Small intestine (tissue), 7 donors: ENCODE results near the gene MC2R. TPM values are rescaled to one million over a fixed set of nuclear protein-coding genes. Genes with fewer than 3 reads are reported as not detected.
"Not testable (repeated sequence)": the region's sequence is repeated elsewhere in the genome, so short reads cannot be mapped to it uniquely, and the experiment has no call there.

ENCODE experiments used
- DNase-seq, 2 donors: peaks; one replicate each; pipeline versions ENCODE4 v3.0.0 to v3.0.0-alpha.2; 2013
- FAIRE-seq: peaks from 2 replicates; lab custom pipeline; 2012; peaks lifted over from hg19 to GRCh38; lab: Jason Lieb, UNC
- H3K27ac ChIP-seq, 3 donors: one replicate each; pipeline ENCODE4 v1.5.1; 2013; ENCODE audit warnings: low read length in 2 of 3, mild to moderate bottlenecking in 2 of 3, control low read depth in 1 of 3, inconsistent platforms in 1 of 3, low read depth in 1 of 3, moderate library complexity in 1 of 3
- H3K27me3 ChIP-seq, 3 donors: one replicate each; pipeline ENCODE4 v1.6.1; 2013; ENCODE audit warnings: low read length in 3 of 3, inconsistent platforms in 1 of 3; ENCODE audit not compliant: control insufficient read depth in 3 of 3, insufficient read depth in 3 of 3
- H3K36me3 ChIP-seq, 3 donors: one replicate each; pipeline ENCODE4 v1.6.1; 2013; ENCODE audit warnings: low read length in 3 of 3, inconsistent platforms in 1 of 3, low read depth in 1 of 3, mild to moderate bottlenecking in 1 of 3, moderate library complexity in 1 of 3; ENCODE audit not compliant: control insufficient read depth in 3 of 3, insufficient read depth in 2 of 3
- H3K4me1 ChIP-seq, 3 donors: one replicate each; pipeline ENCODE4 v1.6.1; 2013; ENCODE audit warnings: low read length in 2 of 3, inconsistent platforms in 1 of 3, low read depth in 1 of 3, mild to moderate bottlenecking in 1 of 3, moderate library complexity in 1 of 3; ENCODE audit not compliant: control insufficient read depth in 3 of 3, insufficient read depth in 2 of 3
- H3K4me3 ChIP-seq, 3 donors: one replicate each; pipeline ENCODE4 v1.5.1; 2013; ENCODE audit warnings: low read length in 3 of 3, control low read depth in 1 of 3, inconsistent platforms in 1 of 3, low read depth in 1 of 3, mild to moderate bottlenecking in 1 of 3, moderate library complexity in 1 of 3
- H3K9me3 ChIP-seq, 2 donors: one replicate each; pipeline ENCODE4 v1.6.1; 2013; ENCODE audit warnings: low read depth in 1 of 2, low read length in 1 of 2; ENCODE audit not compliant: control insufficient read depth in 2 of 2, insufficient read depth in 1 of 2
- WGBS, 3 donors: extraction: QIAGEN DNeasy Blood & Tissue Kit; methylation state at CpG; one replicate each; pipeline ENCODE4 v1.1.7; 2013; 5-methylcytosine and 5-hydroxymethylcytosine counted together
- polyA plus RNA-seq, 4 donors: library from polyadenylated mRNA; stranded (reverse) in 3 of 4; unstranded in 1 of 4; fragments of 200-250 nt in 3 of 4; fragments of 120-200 nt in 1 of 4; gene quantifications; one replicate each; pipeline versions ENCODE4 v1.2.1 to v1.2.3, GENCODE V29; 2013
- donor health status: healthy with polysubstance abuse.
- donor health status: control.
- donor health status: control.
- donor health status: Bipolar disorder and iron deficiency.
- donor health status: healthy.

Gene MC2R
- polyA plus RNA-seq, 4 donors, result 0.01 to 0.46 TPM; not detected in 2

GRCh38 chr18:13872932-13873331 lies 42.4 kb downstream of the MC2R start:
- Histone ChIP-seq H3K27ac (no peak overlapping the region), H3K9me3 (no peaks in the 10 kb centered on the region), H3K27me3 (peaks cover 0 to 24% (median 2%) of the 10 kb centered on the region in 3 donors), H3K4me3 (no peak overlapping the region), H3K36me3 (no peaks in the 10 kb centered on the region), H3K4me1 (no peaks in the 10 kb centered on the region)
- FAIRE-seq (no peak), DNase-seq (no peak)
- 67 to 79% (median 69%) methylated on average over 5 of the region's 5 CpGs for WGBS, 3 donors

- Histone ChIP-seq H3K27ac (no peak overlapping the region), H3K27me3 (peaks cover 0 to 24% (median 2%) of the 10 kb centered on the region in 3 donors), H3K4me1 (no peaks in the 10 kb centered on the region), H3K36me3 (no peaks in the 10 kb centered on the region), H3K9me3 (no peaks in the 10 kb centered on the region), H3K4me3 (no peak overlapping the region)
- WGBS, 3 donors, result 81 to 89% (median 86%) methylated on average over 14 of the region's 14 CpGs
- DNase-seq, result no peak
- FAIRE-seq, result no peak
Observed at GRCh38 chr18:13872373-13872772, 43.0 kb downstream of the MC2R start.

GRCh38 chr18:13871701-13872100 lies 43.6 kb downstream of the MC2R start:
- Histone ChIP-seq H3K36me3 (no peaks in the 10 kb centered on the region), H3K27me3 (peaks cover 0 to 24% (median 5%) of the 10 kb centered on the region in 3 donors), H3K27ac (no peak overlapping the region), H3K4me1 (no peaks in the 10 kb centered on the region), H3K9me3 (no peaks in the 10 kb centered on the region), H3K4me3 (no peak overlapping the region)
- no peak for DNase-seq
- FAIRE-seq, result no peak
- 50 to 58% (median 55%) methylated on average over 13 of the region's 13 CpGs for WGBS, 3 donors

- 5 to 15% (median 14%) methylated on average over 44 to 51 of the region's 51 CpGs for WGBS, 3 donors
- Histone ChIP-seq H3K27ac (no peak overlapping the region), H3K27me3 (peaks cover 0 to 24% (median 7%) of the 10 kb centered on the region in 3 donors), H3K4me3 (no peak overlapping the region), H3K4me1 (no peaks in the 10 kb centered on the region), H3K9me3 (no peaks in the 10 kb centered on the region), H3K36me3 (no peaks in the 10 kb centered on the region)
- DNase-seq, result no peak
- no peak for FAIRE-seq
Observed at GRCh38 chr18:13868501-13869271, 46.6 kb downstream of the MC2R start.

- H3K36me3 ChIP-seq, FAIRE-seq, H3K27me3 ChIP-seq, H3K9me3 ChIP-seq, H3K4me3 ChIP-seq, H3K4me1 ChIP-seq, H3K27ac ChIP-seq: not testable (repeated sequence)
- peak; percentile 40 to 48 for DNase-seq
- 25 to 40% (median 32%) methylated on average over 7 of the region's 7 CpGs for WGBS, 3 donors
Observed at GRCh38 chr18:13862898-13863297, 52.4 kb downstream of the MC2R start.

GRCh38 chr18:13849791-13850190 lies 65.5 kb downstream of the MC2R start:
- H3K27ac ChIP-seq, result no peak overlapping the region
- H3K4me3 ChIP-seq, result no peak overlapping the region
- no peak for FAIRE-seq
- no peaks in the 10 kb centered on the region for H3K36me3 ChIP-seq
- H3K9me3 ChIP-seq, result peaks cover 0 to 13% of the 10 kb centered on the region in 2 donors
- 69 to 89% (median 73%) methylated on average over 4 of the region's 4 CpGs for WGBS, 3 donors
- no peaks in the 10 kb centered on the region for H3K4me1 ChIP-seq
- DNase-seq, result no peak
- H3K27me3 ChIP-seq, result no peaks in the 10 kb centered on the region

GRCh38 chr18:13836559-13836958 lies 78.8 kb downstream of the MC2R start:
- Histone ChIP-seq H3K27ac (no peak overlapping the region), H3K36me3 (no peaks in the 10 kb centered on the region), H3K4me3 (no peak overlapping the region), H3K9me3 (no peaks in the 10 kb centered on the region), H3K27me3 (peaks cover 0 to 3% (median 0%) of the 10 kb centered on the region in 3 donors), H3K4me1 (no peaks in the 10 kb centered on the region)
- 79 to 94% (median 92%) methylated on average over 22 of the region's 22 CpGs for WGBS, 3 donors
- DNase-seq (peak in 1 of 2 donors; percentile 21), FAIRE-seq (no peak)

- DNase-seq (no peak), FAIRE-seq (no peak)
- no peak overlapping the region for H3K4me3 ChIP-seq
- no peak overlapping the region for H3K27ac ChIP-seq
- no peaks in the 10 kb centered on the region for H3K9me3 ChIP-seq
- peaks cover 0 to 3% (median 0%) of the 10 kb centered on the region in 3 donors for H3K27me3 ChIP-seq
- no peaks in the 10 kb centered on the region for H3K4me1 ChIP-seq
- H3K36me3 ChIP-seq, result no peaks in the 10 kb centered on the region
- WGBS, 3 donors, result 66 to 76% (median 71%) methylated on average over 6 of the region's 6 CpGs
Observed at GRCh38 chr18:13835202-13835601, 80.1 kb downstream of the MC2R start.
